Measurements from ENCODE around the gene MVD.

The MVD gene

DNA sequence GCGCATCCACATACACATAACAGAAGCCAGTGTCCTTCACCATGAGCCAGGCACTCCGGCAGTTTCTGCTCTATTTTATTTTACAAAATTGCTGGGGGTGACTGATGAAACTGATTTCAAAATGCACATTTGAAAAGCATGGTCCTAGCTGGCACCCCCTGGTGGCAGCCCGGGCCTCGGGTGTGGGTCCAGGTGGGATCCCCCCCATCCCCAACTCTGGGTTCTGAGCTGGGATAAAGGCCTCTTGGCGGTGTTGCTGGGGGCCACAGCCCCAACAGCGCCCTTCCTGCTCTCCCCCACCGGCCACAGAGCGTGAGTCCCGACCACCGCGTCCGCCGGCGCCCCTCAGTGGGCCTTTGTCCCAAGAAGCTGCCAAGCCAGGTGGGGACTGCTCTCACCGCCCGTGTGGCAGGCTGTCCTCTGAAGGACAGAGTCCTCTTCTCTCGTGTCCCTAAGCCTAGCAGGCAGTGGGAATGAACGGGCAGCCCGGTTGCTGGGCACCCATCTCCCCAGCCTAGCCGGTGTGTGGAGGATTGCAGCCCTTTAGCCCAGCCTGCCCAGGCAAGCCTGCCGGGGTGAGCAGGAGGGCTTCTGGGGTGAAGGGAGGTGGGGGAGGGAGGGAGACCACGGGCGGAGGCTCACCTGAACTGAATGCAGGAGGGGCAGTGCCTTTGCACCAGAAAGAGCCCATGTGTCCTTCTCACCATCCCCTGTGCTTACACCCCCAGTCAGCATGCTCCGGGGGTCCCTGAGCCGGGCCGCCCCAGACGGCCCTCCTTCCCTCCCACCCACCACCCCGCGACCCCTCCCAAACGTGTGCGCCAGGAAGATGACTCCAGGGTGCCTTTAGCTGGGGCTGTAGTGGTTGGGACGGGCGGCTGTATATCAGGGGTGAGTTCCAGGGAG, 22.5 kb upstream of the MVD start:
- no peak for DNase-seq (ENCODE audit: extremely low read depth, low read depth)
- TF ChIP-seq CTCF (IDR thresholded peaks at IDR 0.05; ENCODE audit: low read depth, low read length) = peak; percentile 81

- TF ChIP-seq CTCF (IDR thresholded peaks at IDR 0.05; ENCODE audit: low read depth, low read length) = no peak
- DNase-seq (ENCODE audit: extremely low read depth, low read depth) = no peak
Observed at GRCh38 chr16:88684569-88685155, 21.8 kb upstream of the MVD start.

GRCh38 chr16:88681709-88682451, 19.0 kb upstream of the MVD start:
- no peak for TF ChIP-seq CTCF (IDR thresholded peaks at IDR 0.05; ENCODE audit: low read depth, low read length)
- no peak for DNase-seq (ENCODE audit: extremely low read depth, low read depth)

DNA sequence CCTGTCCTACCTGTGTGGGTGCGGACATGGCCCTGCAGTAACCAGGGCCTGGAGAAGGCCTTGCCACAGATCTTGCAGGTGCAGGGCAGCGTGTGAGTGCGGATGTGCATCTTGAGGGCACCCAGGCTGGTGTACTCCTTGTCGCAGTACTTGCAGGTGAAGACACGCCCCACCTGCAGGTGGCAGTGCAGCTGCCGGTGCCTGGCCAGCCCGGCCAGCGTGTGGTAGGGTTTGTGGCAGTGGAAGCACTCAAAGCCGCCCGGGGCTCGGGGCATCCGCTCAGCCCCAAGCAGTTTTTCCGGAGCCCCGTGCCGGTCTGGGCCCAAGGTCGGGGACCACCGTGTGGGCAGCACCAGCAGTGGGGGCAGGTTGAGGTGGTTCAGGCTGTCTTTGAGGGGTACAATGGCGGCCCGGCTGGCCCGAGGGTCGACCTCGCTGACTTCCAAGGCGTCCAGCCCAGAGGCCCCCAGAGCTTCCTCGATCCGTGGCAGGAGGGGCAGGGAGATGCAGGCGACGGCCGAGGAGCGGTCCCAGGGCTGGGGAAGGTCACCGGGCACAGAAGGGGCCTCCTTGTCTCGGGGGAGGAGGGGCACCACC, 18.3 kb upstream of the MVD start:
- no peak for DNase-seq (ENCODE audit: extremely low read depth, low read depth)
- TF ChIP-seq CTCF (IDR thresholded peaks at IDR 0.05; ENCODE audit: low read depth, low read length) = no peak; the same call in 1 of the 2 replicates

- TF ChIP-seq CTCF (IDR thresholded peaks at IDR 0.05; ENCODE audit: low read depth, low read length) = no peak
- no peak for DNase-seq (ENCODE audit: extremely low read depth, low read depth)
Observed at GRCh38 chr16:88680554-88681083, 17.7 kb upstream of the MVD start.

GRCh38 chr16:88678224-88678979, 15.5 kb upstream of the MVD start:
- DNase-seq (ENCODE audit: extremely low read depth, low read depth) = no peak

More at GRCh38 chr16:88678224-88678979, 15.5 kb upstream of the MVD start:
- no peak for TF ChIP-seq CTCF (IDR thresholded peaks at IDR 0.05; ENCODE audit: low read depth, low read length)

Measured in AG09319 (cell line).